ENCODE measurements around the gene PIM2.
"Not testable (repeated sequence)": the region's sequence is repeated elsewhere in the genome, so short reads cannot be mapped to it uniquely, and the experiment has no call there.

The PIM2 gene

GRCh38 chrX:48905090-48905790, 13.6 kb downstream of the PIM2 start:
- DNase-seq (ENCODE audit: low read depth in 2 of 2): no peak

- no peak for DNase-seq (ENCODE audit: low read depth in 2 of 2)
These were observed 14.2 kb downstream of the PIM2 start for GRCh38 chrX:48904626-48905025.

- DNase-seq (ENCODE audit: low read depth in 2 of 2): no peak
These were observed 14.6 kb downstream of the PIM2 start for GRCh38 chrX:48904180-48904579.

GRCh38 chrX:48903290-48903689, 15.5 kb downstream of the PIM2 start:
- no peak for DNase-seq (ENCODE audit: low read depth in 2 of 2)

- DNase-seq (ENCODE audit: low read depth in 2 of 2): no peak
These were observed 16.0 kb downstream of the PIM2 start for GRCh38 chrX:48902776-48903175.

- DNase-seq (ENCODE audit: low read depth in 2 of 2): no peak
These were observed 16.7 kb downstream of the PIM2 start for GRCh38 chrX:48902135-48902534.

GRCh38 chrX:48901069-48901468, 17.8 kb downstream of the PIM2 start:
- DNase-seq (ENCODE audit: low read depth in 2 of 2): no peak

GRCh38 chrX:48899078-48899410, 19.8 kb downstream of the PIM2 start:
- no peak for DNase-seq (ENCODE audit: low read depth in 2 of 2)

- DNase-seq (ENCODE audit: low read depth in 2 of 2): peak; percentile 73
These were observed 21.1 kb downstream of the PIM2 start, which contains the start of the genes PQBP1 and TIMM17B for GRCh38 chrX:48897625-48898306. Gene PQBP1 (plus strand): TSS chrX:48897930. CDS start chrX:48898510, 580 bp downstream. Gene TIMM17B (minus strand): TSS chrX:48897768. CDS start chrX:48897749, 19 bp downstream.

GRCh38 chrX:48897157-48897624, 21.6 kb downstream of the PIM2 start:
- DNase-seq (ENCODE audit: low read depth in 2 of 2): peak in 1 of 2 donors; percentile 28

GRCh38 chrX:48896611-48897011, 22.2 kb downstream of the PIM2 start:
- no peak for DNase-seq (ENCODE audit: low read depth in 2 of 2)

GRCh38 chrX:48894891-48895290, 23.9 kb downstream of the PIM2 start:
- no peak for DNase-seq (ENCODE audit: low read depth in 2 of 2)

GRCh38 chrX:48893556-48894348, 25.1 kb downstream of the PIM2 start:
- DNase-seq (ENCODE audit: low read depth in 2 of 2): no peak

GRCh38 chrX:48892896-48893295, 25.9 kb downstream of the PIM2 start:
- DNase-seq (ENCODE audit: low read depth in 2 of 2): no peak

GRCh38 chrX:48891402-48892288, 27.2 kb downstream of the PIM2 start:
- peak; percentile 44 to 48 for DNase-seq (ENCODE audit: low read depth in 2 of 2)

- DNase-seq (ENCODE audit: low read depth in 2 of 2): no peak
These were observed 27.9 kb downstream of the PIM2 start for GRCh38 chrX:48890934-48891401.

GRCh38 chrX:48890296-48890925, 28.4 kb downstream of the PIM2 start:
- no peak for DNase-seq (ENCODE audit: low read depth in 2 of 2)

- not testable (repeated sequence) for DNase-seq (ENCODE audit: low read depth in 2 of 2)
These were observed 32.2 kb downstream of the PIM2 start for GRCh38 chrX:48886586-48886985.

GRCh38 chrX:48883729-48884128, 35.1 kb downstream of the PIM2 start:
- DNase-seq (ENCODE audit: low read depth in 2 of 2): no peak

- DNase-seq (ENCODE audit: low read depth in 2 of 2): not testable (repeated sequence)
These were observed 41.9 kb downstream of the PIM2 start for GRCh38 chrX:48876944-48877343.

- DNase-seq (ENCODE audit: low read depth in 2 of 2): not testable (repeated sequence)
These were observed 46.8 kb downstream of the PIM2 start for GRCh38 chrX:48872017-48872416.

Data from stimulated activated CD8-positive, alpha-beta memory T cell treated with anti-CD3 and anti-CD28 coated beads, Interleukin-15, amount 100 ng/mL, for 4 hours (primary cell).